ENCODE measurements around the gene PAF1. TPM values are rescaled to one million over a fixed set of nuclear protein-coding genes. Genes with fewer than 3 reads are reported as not detected.
A peak's percentile ranks its signal among the peaks of the same experiment; 100 is the strongest.

PAF1 gene
- total and polyA plus RNA-seq, 2 of the 13 experiments (the other 11 are each of a cell fraction or from before 2014, with no cell fraction given): 30.2 to 31.1 TPM

- TF ChIP-seq MNT (IDR thresholded peaks at IDR 0.05): no peak
- TF ChIP-seq PAF1 (CRISPR knock-in tag; IDR thresholded peaks at IDR 0.05): 0 out of 2 replicates have a peak, but pooled peaks have one; percentile 54
- TF ChIP-seq ZNF75D (CRISPR knock-in tag; IDR thresholded peaks at IDR 0.05; ENCODE audit: borderline replicate concordance): no peak
- peak; percentile 45; the same call in 1 of the 2 replicates for TF ChIP-seq AHR (CRISPR knock-in tag; IDR thresholded peaks at IDR 0.05)
- TF ChIP-seq, protein P1, sequence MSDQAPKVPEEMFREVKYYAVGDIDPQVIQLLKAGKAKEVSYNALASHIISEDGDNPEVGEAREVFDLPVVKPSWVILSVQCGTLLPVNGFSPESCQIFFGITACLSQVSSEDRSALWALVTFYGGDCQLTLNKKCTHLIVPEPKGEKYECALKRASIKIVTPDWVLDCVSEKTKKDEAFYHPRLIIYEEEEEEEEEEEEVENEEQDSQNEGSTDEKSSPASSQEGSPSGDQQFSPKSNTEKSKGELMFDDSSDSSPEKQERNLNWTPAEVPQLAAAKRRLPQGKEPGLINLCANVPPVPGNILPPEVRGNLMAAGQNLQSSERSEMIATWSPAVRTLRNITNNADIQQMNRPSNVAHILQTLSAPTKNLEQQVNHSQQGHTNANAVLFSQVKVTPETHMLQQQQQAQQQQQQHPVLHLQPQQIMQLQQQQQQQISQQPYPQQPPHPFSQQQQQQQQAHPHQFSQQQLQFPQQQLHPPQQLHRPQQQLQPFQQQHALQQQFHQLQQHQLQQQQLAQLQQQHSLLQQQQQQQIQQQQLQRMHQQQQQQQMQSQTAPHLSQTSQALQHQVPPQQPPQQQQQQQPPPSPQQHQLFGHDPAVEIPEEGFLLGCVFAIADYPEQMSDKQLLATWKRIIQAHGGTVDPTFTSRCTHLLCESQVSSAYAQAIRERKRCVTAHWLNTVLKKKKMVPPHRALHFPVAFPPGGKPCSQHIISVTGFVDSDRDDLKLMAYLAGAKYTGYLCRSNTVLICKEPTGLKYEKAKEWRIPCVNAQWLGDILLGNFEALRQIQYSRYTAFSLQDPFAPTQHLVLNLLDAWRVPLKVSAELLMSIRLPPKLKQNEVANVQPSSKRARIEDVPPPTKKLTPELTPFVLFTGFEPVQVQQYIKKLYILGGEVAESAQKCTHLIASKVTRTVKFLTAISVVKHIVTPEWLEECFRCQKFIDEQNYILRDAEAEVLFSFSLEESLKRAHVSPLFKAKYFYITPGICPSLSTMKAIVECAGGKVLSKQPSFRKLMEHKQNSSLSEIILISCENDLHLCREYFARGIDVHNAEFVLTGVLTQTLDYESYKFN (CRISPR knock-in tag; conservative IDR thresholded peaks at IDR 0.05): peak; percentile 39; the same call in 1 of the 2 replicates
- no peak for TF ChIP-seq ZNF431 (CRISPR knock-in tag; IDR thresholded peaks at IDR 0.05; ENCODE audit: borderline replicate concordance, low read depth)
- no peak for TF ChIP-seq THYN1 (CRISPR knock-in tag; IDR thresholded peaks at IDR 0.05; ENCODE audit: borderline replicate concordance, low read depth)
- no peak for TF ChIP-seq ZUFSP (CRISPR knock-in tag; IDR thresholded peaks at IDR 0.05; ENCODE audit: borderline replicate concordance)
- no peak for TF ChIP-seq ZNF737 (CRISPR knock-in tag; IDR thresholded peaks at IDR 0.05; ENCODE audit: borderline replicate concordance)
- TF ChIP-seq JUNB (CRISPR knock-in tag; IDR thresholded peaks at IDR 0.05; ENCODE audit: borderline replicate concordance): no peak
- peak; percentile 82; the same call in 1 of the 2 replicates for TF ChIP-seq HES4 (CRISPR knock-in tag; IDR thresholded peaks at IDR 0.05; ENCODE audit: borderline replicate concordance)
- TF ChIP-seq, protein P2, sequence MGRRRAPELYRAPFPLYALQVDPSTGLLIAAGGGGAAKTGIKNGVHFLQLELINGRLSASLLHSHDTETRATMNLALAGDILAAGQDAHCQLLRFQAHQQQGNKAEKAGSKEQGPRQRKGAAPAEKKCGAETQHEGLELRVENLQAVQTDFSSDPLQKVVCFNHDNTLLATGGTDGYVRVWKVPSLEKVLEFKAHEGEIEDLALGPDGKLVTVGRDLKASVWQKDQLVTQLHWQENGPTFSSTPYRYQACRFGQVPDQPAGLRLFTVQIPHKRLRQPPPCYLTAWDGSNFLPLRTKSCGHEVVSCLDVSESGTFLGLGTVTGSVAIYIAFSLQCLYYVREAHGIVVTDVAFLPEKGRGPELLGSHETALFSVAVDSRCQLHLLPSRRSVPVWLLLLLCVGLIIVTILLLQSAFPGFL (CRISPR knock-in tag; IDR thresholded peaks at IDR 0.05): no peak
- peak; percentile 96 for TF ChIP-seq CREM (IDR thresholded peaks at IDR 0.05)
- TF ChIP-seq CREM (CRISPR knock-in tag; IDR thresholded peaks at IDR 0.05): no peak
- TF ChIP-seq PTBP1 (IDR thresholded peaks at IDR 0.05; ENCODE audit: low read depth, low read length, poor library complexity, severe bottlenecking): no peak
- no peak for TF ChIP-seq ISL2 (CRISPR knock-in tag; IDR thresholded peaks at IDR 0.05)
- peak; percentile 91 for TF ChIP-seq ATF1 (CRISPR knock-in tag; IDR thresholded peaks at IDR 0.05)
- TF ChIP-seq KLF13 (CRISPR knock-in tag; IDR thresholded peaks at IDR 0.05): no peak
- peak; percentile 70; the same call in 1 of the 2 replicates for TF ChIP-seq ZNF350 (CRISPR knock-in tag; IDR thresholded peaks at IDR 0.05; ENCODE audit: borderline replicate concordance, low read depth)
- TF ChIP-seq POLR2G (IDR thresholded peaks at IDR 0.05; ENCODE audit: low read depth, low read length): peak; percentile 97
- peak; percentile 56; the same call in 1 of the 2 replicates for TF ChIP-seq ZNF891 (CRISPR knock-in tag; IDR thresholded peaks at IDR 0.05)
- TF ChIP-seq ZNF570 (CRISPR knock-in tag; IDR thresholded peaks at IDR 0.05; ENCODE audit: borderline replicate concordance): no peak
Observed at GRCh38 chr19:39390751-39391437, at the start of gene PAF1, which contains the start of gene MED29 (continued).

All from HepG2 (cell line).